ENCODE results near the gene FAM124A. TPM values are rescaled to one million over a fixed set of nuclear protein-coding genes. Genes with fewer than 3 reads are reported as not detected.

FAM124A gene
- total RNA-seq, 1 experiment from 2014 or later: 0.12 TPM

DNA sequence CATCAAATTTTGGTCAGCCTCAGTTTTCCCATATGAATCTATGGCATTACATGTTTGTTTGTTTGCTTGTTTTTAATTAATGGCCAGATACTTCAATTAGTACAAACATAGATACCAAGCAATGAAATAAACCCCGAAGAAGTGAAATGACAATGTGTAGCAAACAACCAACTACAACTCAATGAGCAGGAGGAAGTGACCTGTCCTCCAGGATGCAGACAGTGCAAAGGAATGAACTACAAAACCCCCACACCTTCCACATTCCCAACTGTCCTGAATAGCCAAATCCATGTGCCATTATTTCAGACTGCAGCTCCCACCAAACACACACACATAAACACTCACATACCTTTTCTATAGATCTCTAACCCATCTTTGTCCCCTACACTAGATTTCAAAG, 45.0 kb upstream of the FAM124A start:
- H3K4me1 Mint-ChIP-seq (ENCODE audit: insufficient read depth, unreplicated experiment): peaks cover 7% of the 10 kb centered on the region
- H3K36me3 Mint-ChIP-seq (ENCODE audit: insufficient read depth, unreplicated experiment): no peaks in the 10 kb centered on the region
- no TSS peak for BruUV-seq (replicated peaks)
- no peaks in the 10 kb centered on the region for H3K9me3 Mint-ChIP-seq (ENCODE audit: unreplicated experiment)
- peaks cover 46% of the 10 kb centered on the region for H3K27me3 Mint-ChIP-seq (ENCODE audit: insufficient read depth, unreplicated experiment)
- no peak overlapping the region for H3K4me3 Mint-ChIP-seq (ENCODE audit: unreplicated experiment)
- H3K27ac Mint-ChIP-seq (ENCODE audit: low read depth, unreplicated experiment): no peak overlapping the region
- ChIA-PET CTCF (interaction anchor here (1.6 kb wide), 1 partner anchor 109 kb away, joined by 5 read pairs; no protein-coding TSS in a partner anchor), POLR2A (no interaction called here)
- no peak for TF ChIP-seq CTCF (IDR thresholded peaks at IDR 0.05; ENCODE audit: unreplicated experiment)
- intact Hi-C loops (cut with micrococcal nuclease): no loop called here
- DNase-seq (ENCODE audit: unreplicated experiment): no peak

DNA sequence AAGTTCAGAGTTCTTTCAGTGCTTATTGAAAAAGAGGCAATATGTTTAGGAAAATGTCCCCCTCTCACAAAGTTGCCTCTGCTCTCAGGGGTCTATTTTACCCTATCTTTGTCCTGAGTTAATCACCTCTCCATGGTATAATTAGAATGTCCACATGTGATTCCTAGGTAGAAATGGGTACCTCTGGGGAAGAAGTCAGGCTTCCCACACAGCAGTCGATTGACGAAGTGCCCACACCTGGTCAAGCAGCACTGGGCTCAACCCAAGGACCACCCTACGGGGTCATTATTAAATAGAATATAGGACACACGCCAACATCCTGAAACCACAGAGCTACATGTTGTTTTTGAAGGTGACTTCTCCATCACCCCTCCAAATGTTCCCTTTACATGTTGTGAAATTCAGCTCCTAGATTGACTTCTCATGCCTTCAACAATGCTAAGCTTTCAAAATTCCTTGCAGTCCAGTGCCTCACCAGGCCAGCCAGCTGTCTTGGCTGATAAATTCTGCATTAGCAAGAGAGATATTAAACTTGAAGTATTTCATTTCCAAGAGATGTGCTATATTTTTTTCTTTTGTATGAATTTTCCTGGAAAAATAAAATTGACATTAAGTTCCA, 43.6 kb upstream of the FAM124A start:
- Mint-ChIP-seq H3K27ac (ENCODE audit: low read depth, unreplicated experiment) (no peak overlapping the region), H3K4me3 (ENCODE audit: unreplicated experiment) (no peak overlapping the region), H3K36me3 (ENCODE audit: insufficient read depth, unreplicated experiment) (no peaks in the 10 kb centered on the region), H3K4me1 (ENCODE audit: insufficient read depth, unreplicated experiment) (peaks cover under 1% of the 10 kb centered on the region), H3K9me3 (ENCODE audit: unreplicated experiment) (no peaks in the 10 kb centered on the region), H3K27me3 (ENCODE audit: insufficient read depth, unreplicated experiment) (peaks cover 60% of the 10 kb centered on the region)
- no TSS peak for BruUV-seq (replicated peaks)
- no peak for TF ChIP-seq CTCF (IDR thresholded peaks at IDR 0.05; ENCODE audit: unreplicated experiment)
- intact Hi-C loops (cut with micrococcal nuclease): no loop called here
- ChIA-PET POLR2A (interaction anchor here (0.5 kb wide), 1 partner anchor 11 kb away, joined by 3 read pairs; no protein-coding TSS in a partner anchor), CTCF (interaction anchor here (0.6 to 0.7 kb wide), 2 partner anchors 15 to 618 kb away, joined by 3 read pairs; no protein-coding TSS in a partner anchor)
- no peak for DNase-seq (ENCODE audit: unreplicated experiment)

- intact Hi-C loops (cut with micrococcal nuclease): no loop called here
- Mint-ChIP-seq H3K36me3 (ENCODE audit: insufficient read depth, unreplicated experiment) (no peaks in the 10 kb centered on the region), H3K9me3 (ENCODE audit: unreplicated experiment) (no peaks in the 10 kb centered on the region), H3K4me1 (ENCODE audit: insufficient read depth, unreplicated experiment) (no peaks in the 10 kb centered on the region), H3K27me3 (ENCODE audit: insufficient read depth, unreplicated experiment) (peaks cover 69% of the 10 kb centered on the region), H3K4me3 (ENCODE audit: unreplicated experiment) (no peak overlapping the region), H3K27ac (ENCODE audit: low read depth, unreplicated experiment) (no peak overlapping the region)
- DNase-seq (ENCODE audit: unreplicated experiment): no peak
- ChIA-PET CTCF (interaction anchor here (0.6 kb wide), 1 partner anchor 43 kb away, joined by 3 read pairs; no protein-coding TSS in a partner anchor), POLR2A (no interaction called here)
- no TSS peak for BruUV-seq (replicated peaks)
- no peak for TF ChIP-seq CTCF (IDR thresholded peaks at IDR 0.05; ENCODE audit: unreplicated experiment)
Measured at GRCh38 chr13:51179432-51179971, 42.7 kb upstream of the FAM124A start.

GRCh38 chr13:51180853-51181511, 41.2 kb upstream of the FAM124A start:
- intact Hi-C loops (cut with micrococcal nuclease): no loop called here
- peaks cover 80% of the 10 kb centered on the region for H3K27me3 Mint-ChIP-seq (ENCODE audit: insufficient read depth, unreplicated experiment)
- CTCF ChIA-PET: interaction anchor here (0.5 to 0.6 kb wide), 2 partner anchors 48 to 262 kb away, joined by 3 read pairs; no protein-coding TSS in a partner anchor
- BruUV-seq (replicated peaks): no TSS peak
- no peak for DNase-seq (ENCODE audit: unreplicated experiment)
- POLR2A ChIA-PET: no interaction called here
- H3K36me3 Mint-ChIP-seq (ENCODE audit: insufficient read depth, unreplicated experiment): no peaks in the 10 kb centered on the region
- H3K9me3 Mint-ChIP-seq (ENCODE audit: unreplicated experiment): no peaks in the 10 kb centered on the region
- H3K27ac Mint-ChIP-seq (ENCODE audit: low read depth, unreplicated experiment): no peak overlapping the region
- H3K4me1 Mint-ChIP-seq (ENCODE audit: insufficient read depth, unreplicated experiment): no peaks in the 10 kb centered on the region
- H3K4me3 Mint-ChIP-seq (ENCODE audit: unreplicated experiment): no peak overlapping the region
- no peak for TF ChIP-seq CTCF (IDR thresholded peaks at IDR 0.05; ENCODE audit: unreplicated experiment)
